Cerebellar cortex (tissue), 1 donor: ENCODE results near the gene TOP2A.
"Not testable (repeated sequence)": the region's sequence is repeated elsewhere in the genome, so short reads cannot be mapped to it uniquely, and the experiment has no call there.

ENCODE experiments used
- DNase-seq: peaks from one replicate; pipeline ENCODE4 v3.0.0-alpha.2; 2015; ENCODE audit warnings: low spot score

The TOP2A gene

DNA sequence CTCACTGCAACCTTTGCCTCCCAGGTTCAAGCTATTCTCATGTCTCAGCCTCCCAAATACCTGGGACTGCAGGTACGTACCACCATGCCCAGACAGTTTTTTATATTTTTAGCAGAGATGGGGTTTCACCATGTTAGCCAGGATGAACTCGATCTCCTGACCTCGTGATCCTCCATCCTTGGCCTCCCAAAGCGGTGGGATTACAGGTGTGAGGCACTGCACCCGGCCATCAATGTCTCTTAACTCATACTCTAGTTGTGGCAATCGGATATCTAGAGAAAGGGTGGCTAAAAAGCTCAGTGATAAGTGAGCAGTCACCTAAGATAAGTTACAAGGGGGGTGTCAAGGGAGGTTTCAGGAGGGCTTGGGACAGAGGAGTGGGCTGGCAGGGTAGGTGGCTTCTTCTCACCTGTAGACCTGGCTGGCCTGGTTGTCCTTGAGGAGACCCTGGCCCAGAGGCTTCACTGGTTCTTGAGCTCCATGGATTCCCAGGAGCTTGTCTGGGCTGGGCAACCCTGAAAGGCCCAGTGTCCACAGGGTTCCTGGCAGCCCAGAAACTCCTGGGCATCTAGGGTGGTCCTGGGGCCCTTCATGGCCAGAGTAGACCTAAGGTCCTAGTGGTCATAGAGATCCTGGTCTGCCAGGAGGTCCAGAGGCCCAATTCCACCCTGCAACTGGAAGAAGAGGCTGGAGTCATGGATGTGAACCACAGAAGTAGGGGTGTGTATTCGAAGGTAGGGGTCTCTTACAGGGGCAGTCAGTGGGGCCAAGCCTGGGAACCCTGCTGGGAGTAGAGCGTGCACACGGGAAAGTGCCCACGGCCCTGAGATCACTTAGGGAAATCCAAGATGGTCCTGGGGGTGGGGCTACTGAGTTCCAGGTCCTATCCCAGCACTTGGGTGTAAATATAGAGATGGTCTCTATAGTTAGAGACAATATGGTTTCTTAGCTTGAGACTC lies 12.9 kb upstream of the TOP2A start:
- DNase-seq, result no peak

DNA sequence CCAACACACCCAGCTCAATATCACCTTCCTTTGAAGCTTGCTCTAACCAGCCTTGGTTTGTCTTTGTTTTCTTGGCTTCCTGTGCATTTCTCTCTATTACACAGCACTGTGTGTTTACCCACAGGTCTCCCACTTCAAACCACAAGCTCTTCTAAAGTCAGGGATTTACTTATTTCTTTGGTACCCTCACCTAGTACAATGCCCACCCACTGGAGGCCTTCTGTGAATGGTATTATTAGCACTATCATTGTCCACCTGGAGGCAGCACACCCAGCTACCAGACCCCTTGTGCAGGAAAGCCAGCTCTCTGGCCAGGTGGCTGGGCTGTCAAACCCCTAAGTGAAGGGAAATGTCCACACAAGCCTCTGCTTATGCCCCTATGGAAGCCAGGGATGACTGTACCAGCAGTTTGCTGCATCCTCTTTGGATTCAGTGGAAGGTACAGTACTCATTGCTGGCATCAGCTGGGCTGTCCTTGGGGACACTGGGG lies 9.4 kb upstream of the TOP2A start:
- no peak for DNase-seq

DNA sequence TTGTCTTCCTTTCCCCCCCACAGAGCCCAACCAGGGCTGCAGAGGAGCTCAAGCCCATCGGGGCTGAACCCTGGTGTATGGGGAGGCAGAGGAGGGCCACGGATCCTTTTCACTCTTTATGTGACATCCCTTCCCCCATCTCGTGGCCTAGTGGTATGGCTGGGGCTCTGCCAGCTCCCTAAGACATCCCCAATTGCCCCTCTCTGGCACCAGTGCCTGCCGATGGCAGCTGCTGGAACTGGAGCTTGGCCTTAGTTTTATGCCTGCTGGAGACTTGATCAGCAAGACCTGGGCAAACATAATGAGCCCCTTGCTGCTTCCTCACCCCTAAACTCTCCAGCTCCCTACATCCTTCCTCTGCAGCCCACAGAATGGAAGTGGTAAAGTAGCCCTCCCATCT lies 8.0 kb upstream of the TOP2A start:
- DNase-seq, result no peak

GRCh38 chr17:40422990-40423633 lies 5.4 kb upstream of the TOP2A start:
- peak; percentile 25 for DNase-seq

- no peak for DNase-seq
Observed at GRCh38 chr17:40419559-40420331, 2.0 kb upstream of the TOP2A start.

GRCh38 chr17:40418428-40418706 lies 671 bp upstream of the TOP2A start:
- DNase-seq, result no peak

DNA sequence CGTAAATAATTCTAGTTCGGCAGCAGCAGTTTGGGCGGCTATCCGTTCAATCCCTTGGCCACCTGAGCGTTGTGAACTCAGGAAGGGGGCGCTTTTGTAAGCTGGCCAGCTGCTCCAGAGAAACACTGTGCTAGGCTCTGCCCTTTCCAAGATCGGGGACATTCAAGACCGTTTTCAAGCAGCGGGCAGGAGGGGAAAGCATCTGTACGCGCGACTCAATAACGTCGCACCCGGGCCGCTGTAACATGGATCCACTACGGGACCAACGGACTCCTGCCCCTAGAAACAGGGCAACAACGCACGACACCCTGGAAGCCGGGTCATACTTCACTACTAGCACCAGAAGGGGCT lies 463 bp downstream of the TOP2A start:
- peak; percentile 22 for DNase-seq

GRCh38 chr17:40416671-40417070 lies 1.0 kb downstream of the TOP2A start:
- DNase-seq, result no peak

DNA sequence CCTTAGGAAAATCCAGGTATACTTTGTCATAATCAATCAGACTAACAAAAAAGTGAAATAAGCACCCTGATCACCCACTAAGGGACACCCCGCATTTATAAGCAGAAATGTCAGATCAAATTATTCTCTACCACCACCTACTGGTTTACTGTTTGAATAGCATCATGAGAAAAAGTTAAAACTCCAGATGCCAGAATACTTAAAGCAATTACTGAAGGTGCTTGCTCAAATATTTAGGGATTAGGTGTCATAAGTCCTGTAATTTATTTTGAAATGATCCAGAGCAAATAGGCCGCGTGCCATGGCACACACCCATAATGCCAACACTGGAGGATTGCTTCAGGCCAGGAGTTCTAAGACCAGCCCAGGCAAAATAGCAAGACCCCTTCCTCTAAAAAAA lies 2.3 kb downstream of the TOP2A start:
- DNase-seq, result peak; percentile 42

DNA sequence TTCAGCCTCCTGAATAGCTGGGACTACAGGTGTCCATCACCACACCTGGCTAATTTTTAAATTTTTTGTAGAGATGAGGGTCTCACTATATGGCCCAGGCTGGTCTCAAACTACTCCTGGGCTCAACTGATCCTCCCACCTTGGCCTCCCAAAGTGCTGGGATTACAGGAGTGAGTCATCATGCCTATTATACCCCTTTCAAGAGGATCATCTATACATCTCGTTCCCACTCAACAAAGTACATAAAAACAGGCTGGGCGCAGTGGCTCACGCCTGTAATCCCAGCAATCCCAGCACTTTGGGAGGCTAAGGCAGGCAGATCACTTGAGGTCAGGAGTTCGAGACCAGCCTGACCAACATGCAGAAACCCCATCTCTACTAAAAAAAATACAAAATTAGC lies 3.4 kb downstream of the TOP2A start:
- DNase-seq, result not testable (repeated sequence)

DNA sequence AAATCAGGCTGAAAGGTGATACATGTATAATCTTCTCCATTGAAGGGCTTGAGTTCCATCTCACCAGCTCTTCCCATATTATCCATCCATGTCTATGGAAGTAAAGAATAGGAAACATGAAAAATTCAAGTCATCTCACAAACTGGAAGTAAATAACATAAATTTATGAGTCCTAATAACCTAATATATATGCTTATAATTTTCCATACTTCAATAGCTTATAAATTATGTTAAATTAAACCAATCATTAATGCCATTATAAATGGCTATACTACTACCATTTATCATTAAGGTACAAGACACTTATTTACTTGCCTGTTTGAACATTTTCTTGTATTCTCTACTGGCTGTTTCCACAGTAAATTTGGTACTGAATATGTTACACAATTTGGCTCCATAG lies 4.8 kb downstream of the TOP2A start:
- DNase-seq, result no peak

DNA sequence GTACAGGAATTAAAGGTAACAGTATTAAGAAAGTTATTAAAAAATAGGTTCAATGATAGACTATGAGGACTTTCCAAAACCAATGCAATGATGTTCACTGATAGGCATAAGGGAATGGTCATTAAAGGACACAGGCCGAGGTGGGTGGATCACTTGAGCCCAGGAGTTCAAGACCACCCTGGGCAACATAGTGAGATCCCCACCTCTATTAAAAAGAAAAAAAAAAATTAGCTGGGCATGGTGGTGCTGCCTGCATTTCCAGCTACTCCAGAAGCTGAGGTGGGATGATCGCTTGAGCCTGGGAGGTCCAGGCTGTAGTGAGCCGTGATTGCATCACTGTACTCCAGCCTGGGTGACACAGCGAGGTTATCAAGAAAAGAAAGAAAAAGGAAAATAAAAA lies 5.9 kb downstream of the TOP2A start:
- no peak for DNase-seq

DNA sequence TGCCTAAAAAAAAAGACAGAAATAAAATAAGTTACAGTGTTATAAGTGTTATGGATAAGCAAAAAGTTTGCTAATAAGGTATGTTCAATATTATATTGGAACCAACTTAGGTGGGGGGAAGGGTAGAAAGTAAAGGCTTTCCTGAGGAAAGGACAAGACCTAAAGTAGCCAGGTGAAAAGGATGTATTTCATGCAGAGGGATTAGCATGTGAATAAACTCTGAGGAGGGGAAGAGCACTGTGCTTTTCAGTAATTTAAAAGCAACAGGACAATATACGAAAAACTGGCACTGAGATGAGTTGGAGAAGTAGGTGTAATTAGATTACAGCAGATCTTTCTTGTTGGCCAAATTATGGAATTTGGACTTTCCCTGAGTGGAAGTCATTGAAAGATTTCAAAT lies 7.6 kb downstream of the TOP2A start:
- DNase-seq, result no peak

DNA sequence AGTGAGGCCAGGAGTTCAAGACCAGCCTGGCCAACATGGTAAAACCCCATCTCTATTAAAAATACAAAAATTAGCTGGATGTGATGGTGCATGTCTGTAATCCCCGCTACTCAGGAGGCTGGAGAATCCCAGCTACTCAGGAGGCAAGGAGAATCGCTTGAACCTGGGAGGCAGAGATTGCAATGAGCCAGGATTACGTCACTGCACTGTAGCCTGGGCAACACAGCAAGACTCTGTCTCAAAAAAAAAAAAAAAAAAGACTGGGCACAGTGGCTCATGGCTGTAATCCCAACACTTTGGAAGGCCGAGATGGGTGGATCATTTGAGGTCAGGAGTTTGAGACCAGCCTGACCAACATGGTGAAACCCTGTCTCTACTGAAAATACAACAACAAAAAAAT lies 8.2 kb downstream of the TOP2A start:
- not testable (repeated sequence) for DNase-seq

GRCh38 chr17:40407460-40407859 lies 10.2 kb downstream of the TOP2A start:
- no peak for DNase-seq

DNA sequence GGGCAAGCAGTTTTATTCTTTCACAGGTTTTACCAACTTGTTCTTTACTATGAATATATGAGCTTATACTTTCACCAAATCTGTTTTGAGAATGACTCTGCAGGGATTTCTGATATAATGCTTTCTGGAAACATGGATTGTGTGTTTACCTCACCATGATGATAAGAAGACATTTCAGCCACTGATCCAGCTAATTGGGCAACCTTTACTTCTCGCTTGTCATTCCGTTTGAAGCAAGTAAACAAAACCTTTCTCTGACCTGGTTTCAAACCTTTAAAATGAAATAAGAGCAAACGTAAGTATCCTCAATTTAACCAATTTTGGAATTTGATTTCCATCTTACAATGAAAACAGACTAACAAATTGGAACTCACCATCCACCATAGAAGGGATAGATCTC lies 13.7 kb downstream of the TOP2A start:
- no peak for DNase-seq

- DNase-seq, result no peak
Observed at GRCh38 chr17:40402668-40403067, 15.0 kb downstream of the TOP2A start.

GRCh38 chr17:40399185-40399584 lies 18.5 kb downstream of the TOP2A start:
- DNase-seq, result peak; percentile 67

GRCh38 chr17:40386555-40386954 lies 31.1 kb downstream of the TOP2A start:
- not testable (repeated sequence) for DNase-seq

DNA sequence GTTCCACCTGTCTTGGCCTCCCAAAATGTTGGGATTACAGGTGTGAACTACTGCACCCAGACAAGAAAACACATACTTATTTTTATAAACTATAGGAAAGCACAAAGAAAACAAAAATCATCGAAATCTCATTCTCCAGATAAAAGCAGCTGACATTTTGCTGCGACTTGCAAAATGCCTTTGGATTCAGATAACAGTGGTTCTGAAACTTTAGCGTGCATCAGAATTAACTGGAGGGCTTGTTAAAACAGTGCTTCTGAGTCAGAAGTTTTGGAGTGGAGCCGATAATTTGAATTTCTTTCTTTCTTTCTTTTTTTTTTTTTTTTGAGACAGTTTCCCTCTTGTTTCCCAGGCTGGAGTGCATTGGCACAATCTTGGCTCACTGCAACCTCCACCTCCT lies 35.4 kb downstream of the TOP2A start:
- no peak for DNase-seq

DNA sequence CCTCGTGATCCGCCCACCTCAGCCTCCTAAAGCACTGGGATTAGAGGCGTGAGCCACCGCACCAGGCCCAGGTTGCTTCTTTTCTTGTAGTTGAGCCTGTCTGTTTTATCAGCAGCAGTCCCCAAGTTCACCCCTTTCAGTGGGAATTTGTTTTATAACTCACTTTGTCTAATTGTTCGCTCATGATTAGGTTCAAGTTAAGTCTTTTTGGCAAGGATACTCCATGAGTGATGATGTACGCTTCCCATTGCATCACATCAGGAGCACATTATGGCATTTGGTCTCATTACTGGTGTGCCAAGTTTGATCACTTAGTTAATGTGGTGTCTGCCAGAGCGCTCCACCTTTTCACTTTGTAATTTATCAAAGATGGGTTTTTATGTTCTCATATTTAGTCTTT lies 38.7 kb downstream of the TOP2A start:
- DNase-seq, result no peak

GRCh38 chr17:40377832-40378231 lies 39.9 kb downstream of the TOP2A start:
- DNase-seq, result no peak

DNA sequence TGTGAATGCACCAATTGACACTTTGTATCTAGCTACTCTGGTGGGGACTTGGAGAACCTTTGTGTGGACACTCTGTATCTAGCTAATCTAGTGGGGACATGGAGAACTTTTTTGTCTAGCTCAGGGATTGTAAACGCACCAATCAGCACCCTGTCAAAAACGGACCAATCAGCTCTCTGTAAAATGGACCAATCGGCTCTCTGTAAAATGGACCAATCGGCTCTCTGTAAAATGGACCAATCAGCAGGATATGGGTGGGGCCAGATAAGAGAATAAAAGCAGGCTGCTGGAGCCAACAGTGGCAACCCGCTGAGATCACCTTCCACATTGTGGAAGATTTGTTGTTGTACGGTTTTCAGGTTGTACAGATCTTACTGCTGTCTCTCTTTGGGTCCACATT lies 41.2 kb downstream of the TOP2A start:
- DNase-seq, result not testable (repeated sequence)
